ENCODE measurements around the gene EDEM1. TPM values are rescaled to one million over a fixed set of nuclear protein-coding genes. Genes with fewer than 3 reads are reported as not detected.

EDEM1 gene
- total and polyA plus RNA-seq, 8 donors, result 6.0 to 37.9 (median 28.0) TPM

DNA sequence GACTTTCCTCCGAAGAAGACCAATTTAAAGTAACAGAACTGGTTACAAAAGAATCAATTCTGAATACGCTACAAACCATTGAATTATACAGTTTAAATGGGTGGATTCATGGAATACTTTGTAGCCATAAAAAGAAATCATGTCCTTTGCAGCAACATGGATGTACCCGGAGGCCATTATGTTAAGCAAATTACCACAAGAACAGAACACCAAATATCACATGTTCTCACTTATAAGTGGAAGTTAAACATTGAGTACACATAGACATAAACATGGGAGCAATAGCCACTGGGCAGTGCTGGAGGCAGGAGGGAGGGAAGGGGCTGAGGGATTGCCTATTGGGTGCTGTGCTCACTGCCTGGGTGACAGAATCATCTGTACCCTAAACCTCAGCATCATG, 61.3 kb downstream of the EDEM1 start:
- DNase-seq (no peak), ATAC-seq (no peak), FAIRE-seq (no peak)
- H3K4me3 ChIP-seq, result no peak overlapping the region
- H3K9me3 ChIP-seq, result no peaks in the 10 kb centered on the region
- no peak for TF ChIP-seq CTCF (IDR thresholded peaks at IDR 0.05)
- no peak overlapping the region for H3K27ac ChIP-seq
- no peaks in the 10 kb centered on the region for H3K27me3 ChIP-seq
- intact Hi-C loops (cut with DNase I), result no loop called here
- H3K4me1 ChIP-seq, result no peaks in the 10 kb centered on the region
- no peaks in the 10 kb centered on the region for H3K36me3 ChIP-seq
- WGBS, 2 donors, result 87 to 88% methylated on average over 3 of the region's 3 CpGs

- ATAC-seq, result peak; percentile 77 to 95 (median 93)
- H3K4me3 ChIP-seq, result peak overlapping the region in 3 of 4 donors; percentile 4 to 38 (median 27)
- FAIRE-seq, result no peak
Measured at GRCh38 chr3:5250467-5251195, 63.1 kb downstream of the EDEM1 start.

DNA sequence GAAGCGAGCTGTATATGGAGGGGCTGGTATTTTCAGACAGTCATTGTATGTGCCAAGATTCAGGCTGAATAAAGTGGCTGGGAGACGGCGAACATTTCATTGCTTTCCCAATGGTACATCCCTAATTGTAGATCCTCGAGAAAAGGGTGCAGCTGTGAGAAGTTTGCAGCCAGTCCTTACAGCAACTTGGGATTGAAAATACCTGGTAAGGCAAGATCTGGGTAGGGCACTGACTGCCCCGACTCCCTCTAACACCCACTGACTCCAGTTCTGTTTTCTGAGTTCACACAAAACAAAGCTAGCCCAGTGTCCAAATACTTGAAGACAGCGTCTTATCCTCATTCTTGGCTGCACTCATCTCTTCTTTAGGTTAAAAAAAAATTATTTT, 63.7 kb downstream of the EDEM1 start:
- no peak for TF ChIP-seq CTCF (IDR thresholded peaks at IDR 0.05)
- H3K36me3 ChIP-seq, result no peaks in the 10 kb centered on the region
- ATAC-seq (peak; percentile 17 to 46 (median 32)), FAIRE-seq (no peak), DNase-seq (no peak)
- intact Hi-C loops (cut with DNase I), result no loop called here
- 14 to 16% methylated on average over 6 of the region's 6 CpGs for WGBS, 2 donors
- no peaks in the 10 kb centered on the region for H3K27me3 ChIP-seq
- no peaks in the 10 kb centered on the region for H3K4me1 ChIP-seq
- no peak overlapping the region for H3K27ac ChIP-seq
- H3K4me3 ChIP-seq, result peak overlapping the region in 3 of 4 donors; percentile 4 to 38 (median 27)
- H3K9me3 ChIP-seq, result no peaks in the 10 kb centered on the region

More at GRCh38 chr3:5250467-5251195, 63.1 kb downstream of the EDEM1 start:
- Histone ChIP-seq H3K4me1 (no peaks in the 10 kb centered on the region), H3K9me3 (no peaks in the 10 kb centered on the region), H3K27me3 (no peaks in the 10 kb centered on the region), H3K27ac (no peak overlapping the region), H3K36me3 (no peaks in the 10 kb centered on the region)
- 2 to 8% methylated on average over 9 of the region's 9 CpGs for WGBS, 2 donors
- intact Hi-C loops (cut with DNase I), result no loop called here
- peak in 2 of 6 donors; percentile 11 to 13 for DNase-seq
- no peak for TF ChIP-seq CTCF (IDR thresholded peaks at IDR 0.05)

- no peak overlapping the region for H3K4me3 ChIP-seq
- intact Hi-C loops (cut with DNase I), result no loop called here
Measured at GRCh38 chr3:5252131-5252530, 64.6 kb downstream of the EDEM1 start.

More at GRCh38 chr3:5252131-5252530, 64.6 kb downstream of the EDEM1 start:
- Histone ChIP-seq H3K36me3 (no peaks in the 10 kb centered on the region), H3K27ac (no peak overlapping the region), H3K9me3 (no peaks in the 10 kb centered on the region), H3K27me3 (no peaks in the 10 kb centered on the region), H3K4me1 (no peaks in the 10 kb centered on the region)
- WGBS, 2 donors, result 95 to 97% methylated on average over 3 of the region's 3 CpGs
- FAIRE-seq (no peak), DNase-seq (no peak), ATAC-seq (no peak)
- no peak for TF ChIP-seq CTCF (IDR thresholded peaks at IDR 0.05)

All from pancreas (tissue), 10 donors.